GDM1 (cell line): Measurements from ENCODE around the gene FAM204A.

Experiments used
- DNase-seq: peaks from one replicate; lab custom pipeline; 2025; lab: John Stamatoyannopoulos, UW

Gene FAM204A

GRCh38 chr10:118330295-118331076, 11.6 kb downstream of the FAM204A start:
- no peak for DNase-seq

- DNase-seq = no peak
These were observed 18.0 kb downstream of the FAM204A start for GRCh38 chr10:118324140-118324539.

DNA sequence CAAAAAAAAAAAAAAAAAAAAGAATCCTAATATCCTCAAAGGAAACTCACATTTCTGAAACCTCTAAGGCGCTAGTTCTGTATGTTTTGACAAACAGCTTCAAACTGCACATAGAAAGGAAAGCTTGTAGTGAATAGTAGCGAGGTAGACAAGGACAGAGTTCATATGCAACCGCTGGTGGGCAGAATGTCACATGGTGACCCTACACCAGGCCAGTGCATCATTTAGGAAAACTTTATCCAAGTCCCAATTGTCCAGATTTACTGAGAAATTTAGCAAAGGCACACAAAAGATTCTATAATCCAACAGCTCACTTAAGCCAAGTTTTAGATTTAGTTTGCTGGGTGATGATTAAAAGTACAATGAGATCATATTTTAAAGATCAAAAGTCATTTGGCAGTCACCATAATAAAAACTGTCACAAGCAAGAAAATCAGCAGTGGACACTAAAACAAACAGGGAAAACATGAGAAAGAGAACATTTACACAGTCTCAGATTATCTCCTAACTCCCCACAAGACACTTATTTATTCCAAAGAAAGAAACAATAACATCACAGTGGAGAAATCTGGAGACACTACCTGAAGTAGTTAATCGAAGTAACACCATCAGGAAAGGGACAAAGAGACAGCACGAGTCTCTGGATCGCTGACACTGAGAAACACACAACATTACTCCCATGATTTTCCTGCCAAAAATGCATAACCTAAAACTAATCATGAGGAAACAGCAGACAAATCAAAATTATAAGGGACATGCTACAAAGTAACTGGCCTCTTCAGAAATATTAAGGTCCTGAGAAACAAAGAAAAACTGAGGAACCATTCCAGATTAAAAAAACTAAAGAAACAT, 20.2 kb downstream of the FAM204A start:
- no peak for DNase-seq

- no peak for DNase-seq
These were observed 26.5 kb downstream of the FAM204A start for GRCh38 chr10:118315629-118316028.

- DNase-seq = no peak
These were observed 27.2 kb downstream of the FAM204A start for GRCh38 chr10:118314882-118315281.

DNA sequence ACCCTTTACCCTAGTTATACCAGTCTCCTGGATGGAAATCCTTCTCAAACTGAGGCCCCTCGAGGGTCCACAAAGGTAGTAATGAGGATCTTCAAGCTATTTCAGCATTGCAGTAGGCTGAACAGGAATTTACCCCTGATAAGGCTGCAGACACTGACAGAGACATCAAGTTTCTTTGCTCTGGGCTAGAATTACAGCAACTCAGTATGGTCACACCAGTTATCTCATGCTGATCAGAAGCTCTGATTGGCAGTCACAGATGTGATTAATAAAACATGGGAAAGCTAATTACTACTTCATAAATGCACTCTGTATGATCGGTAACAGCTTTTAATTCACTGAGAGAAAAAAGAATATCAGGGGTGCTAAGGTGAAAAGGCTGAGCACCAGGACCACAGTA, 30.6 kb downstream of the FAM204A start:
- no peak for DNase-seq

DNA sequence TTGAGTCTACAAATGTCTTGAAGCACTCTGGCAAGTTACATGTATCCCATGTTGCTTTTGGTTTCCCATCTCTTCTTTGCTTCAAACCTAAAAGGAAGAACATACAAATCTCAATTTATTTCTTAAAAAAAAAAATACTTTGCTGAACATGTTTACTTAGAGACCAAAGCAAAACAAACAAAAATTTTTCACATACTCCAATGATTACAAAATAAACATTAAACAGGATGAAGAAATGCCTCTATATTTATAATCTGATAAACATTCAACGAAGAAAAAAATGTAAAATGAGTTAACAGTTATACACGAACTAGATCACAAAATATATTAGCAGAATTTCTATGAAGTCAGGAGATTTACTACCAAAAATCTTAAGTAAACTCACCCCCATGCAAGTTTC, 31.3 kb downstream of the FAM204A start:
- DNase-seq = no peak

DNA sequence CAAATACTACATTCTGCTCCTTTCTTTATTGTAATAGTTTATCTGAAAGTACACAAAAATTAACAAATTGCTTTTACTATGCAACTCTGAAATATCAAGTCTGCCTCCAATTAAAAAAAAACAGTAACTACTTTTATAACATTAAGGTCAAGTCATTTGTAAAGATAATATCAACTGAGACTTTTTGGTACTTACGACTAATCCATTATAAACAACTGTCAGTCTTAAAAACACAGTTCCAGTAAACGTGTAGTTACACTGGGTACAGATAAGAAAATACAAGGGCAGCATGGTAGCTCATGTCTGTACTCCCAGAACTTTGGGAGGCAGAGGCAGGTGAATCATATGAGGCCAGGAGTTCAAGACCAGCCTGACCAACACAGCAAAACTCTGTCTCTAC, 32.2 kb downstream of the FAM204A start:
- DNase-seq = no peak

DNA sequence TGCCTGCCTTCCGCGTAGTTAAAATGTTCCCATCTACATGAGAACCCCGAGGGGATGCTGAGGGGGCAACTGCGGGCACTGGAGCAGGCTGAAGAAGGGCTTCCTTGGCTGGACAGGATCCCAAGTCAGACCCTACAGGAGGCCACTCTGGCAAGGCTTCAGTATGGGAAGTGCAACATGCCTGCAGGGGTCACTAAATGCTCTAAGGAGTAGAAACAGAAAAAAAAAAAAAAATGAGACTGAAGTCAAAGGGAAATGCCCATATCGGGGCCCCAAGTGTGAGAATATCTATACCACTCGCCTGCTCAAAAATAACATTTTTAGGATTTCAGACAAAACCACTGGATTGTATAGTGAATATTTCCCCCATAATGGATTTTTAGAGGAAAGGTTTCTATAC, 33.5 kb downstream of the FAM204A start:
- no peak for DNase-seq

DNA sequence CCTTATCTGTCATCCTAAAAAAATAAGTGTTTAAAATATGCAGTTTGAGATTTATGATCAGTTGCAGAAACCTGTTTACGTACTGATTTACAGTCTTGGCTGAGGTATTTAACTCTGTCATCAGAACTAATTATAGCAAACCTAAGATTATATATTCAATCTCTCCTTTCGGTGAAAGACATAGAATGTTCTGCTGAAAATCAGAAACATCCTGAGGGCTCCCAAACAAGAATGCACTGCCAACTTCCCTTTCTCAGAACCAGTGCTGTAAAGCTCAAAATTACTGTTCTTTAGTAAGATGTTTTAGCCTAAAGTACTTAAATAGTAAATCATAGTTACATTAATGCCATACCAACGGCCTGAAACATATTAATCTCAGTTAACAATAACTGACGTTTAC, 34.3 kb downstream of the FAM204A start:
- DNase-seq = no peak

GRCh38 chr10:118307220-118307619, 34.9 kb downstream of the FAM204A start:
- no peak for DNase-seq

GRCh38 chr10:118305730-118306129, 36.4 kb downstream of the FAM204A start:
- no peak for DNase-seq

- no peak for DNase-seq
These were observed 37.6 kb downstream of the FAM204A start for GRCh38 chr10:118304521-118304920.

- DNase-seq = no peak
These were observed 40.9 kb downstream of the FAM204A start for GRCh38 chr10:118301211-118301610.

GRCh38 chr10:118300320-118300719, 41.8 kb downstream of the FAM204A start:
- DNase-seq = no peak

GRCh38 chr10:118298787-118299186, 43.3 kb downstream of the FAM204A start:
- no peak for DNase-seq

DNA sequence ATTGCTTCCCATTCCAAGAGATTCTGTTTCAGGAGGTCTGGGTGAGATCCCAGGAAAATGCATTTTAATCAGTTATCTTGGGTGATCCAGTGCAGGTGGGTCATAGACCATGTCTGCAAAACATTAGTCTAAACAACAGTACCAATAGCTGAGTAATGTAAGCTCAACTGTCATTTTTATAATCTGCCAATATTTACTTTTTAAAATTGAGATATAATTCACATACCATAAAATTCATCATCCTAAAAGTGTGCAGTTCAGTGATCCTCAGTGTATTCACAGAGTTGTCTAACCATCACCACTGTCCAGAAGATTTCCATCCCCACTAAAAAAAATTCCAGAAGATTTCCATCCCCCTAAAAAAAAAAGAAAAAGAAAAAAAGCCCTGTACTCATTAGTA, 51.0 kb downstream of the FAM204A start:
- no peak for DNase-seq

GRCh38 chr10:118290471-118290995, 51.6 kb downstream of the FAM204A start:
- DNase-seq = no peak

GRCh38 chr10:118287076-118287806, 54.9 kb downstream of the FAM204A start:
- no peak for DNase-seq

DNA sequence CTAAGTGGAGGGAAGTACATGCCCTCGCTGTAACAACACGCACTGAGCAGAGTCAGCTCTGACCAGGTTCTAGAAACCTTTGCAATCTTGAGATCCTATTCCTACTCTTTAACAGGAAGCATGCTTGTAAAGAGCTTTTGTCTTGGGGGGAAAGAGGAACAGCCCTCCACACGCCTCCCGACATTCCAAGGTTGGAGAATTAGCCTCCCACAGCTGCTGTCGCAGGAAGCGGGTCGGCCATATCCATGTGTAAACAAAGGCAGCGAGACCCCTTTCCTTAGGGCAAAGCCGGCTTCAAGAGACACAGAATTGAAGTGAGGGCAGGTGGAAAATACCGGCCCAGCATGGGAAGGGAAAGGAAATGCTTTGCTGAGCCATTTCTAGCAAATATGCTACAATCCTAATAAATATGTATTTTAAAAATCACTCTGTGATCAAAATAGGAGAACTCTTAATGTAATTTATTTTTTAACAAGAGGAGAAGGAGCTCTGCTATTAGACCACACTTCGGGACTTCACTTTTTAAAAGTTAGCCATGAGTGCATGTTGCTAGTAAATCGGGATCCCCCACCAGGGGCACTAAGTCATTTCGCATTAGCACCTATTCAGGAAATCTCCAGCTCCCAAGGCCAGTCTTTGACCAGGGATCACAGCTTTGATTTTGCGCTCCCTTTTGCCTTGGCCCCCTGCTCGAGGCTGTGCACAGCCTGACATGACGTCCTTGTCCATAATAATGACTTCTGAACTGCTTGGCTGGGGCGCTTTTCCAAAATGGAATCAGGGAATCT, 55.9 kb downstream of the FAM204A start:
- no peak for DNase-seq

DNA sequence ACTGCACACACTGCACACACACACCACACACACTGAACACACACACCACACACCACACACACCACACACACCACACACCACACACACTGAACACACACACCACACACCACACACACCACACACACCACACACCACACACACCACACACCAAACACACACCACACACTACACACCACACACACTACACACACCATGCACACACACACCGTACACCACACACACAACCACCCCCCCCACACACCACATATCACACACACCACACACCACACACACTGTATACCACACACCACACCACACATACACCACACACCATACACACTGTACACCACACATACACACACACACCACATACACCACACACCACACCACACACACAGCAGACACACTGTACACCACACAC, 59.5 kb downstream of the FAM204A start:
- no peak for DNase-seq

DNA sequence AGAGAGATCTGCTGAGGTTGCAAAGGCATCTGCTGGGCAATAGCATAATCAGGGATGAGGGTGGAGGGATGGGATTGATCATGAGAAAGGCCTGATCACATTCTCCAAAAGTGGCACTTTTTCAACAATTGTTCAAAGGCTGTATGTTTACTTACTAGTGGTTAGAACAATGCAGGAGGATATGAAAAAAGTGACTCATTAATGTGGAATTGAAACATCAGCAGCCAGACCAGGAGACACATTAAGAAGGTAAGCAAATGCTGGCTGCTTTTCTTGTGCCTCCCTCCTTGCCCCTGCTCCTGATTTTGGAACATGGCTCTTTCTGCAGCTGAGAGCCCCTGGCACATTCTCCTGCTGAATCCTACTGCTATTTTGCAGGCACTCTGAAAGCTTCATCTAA, 63.5 kb downstream of the FAM204A start:
- DNase-seq = no peak
